OCI-LY7 (cell line): Measurements from ENCODE around the gene TMEM72. TPM values are rescaled to one million over a fixed set of nuclear protein-coding genes. Genes with fewer than 3 reads are reported as not detected.

Experiments used
- BruUV-seq: library from RNA; stranded (reverse); fragments of 400-500 nt; replicated peaks from 2 replicates; lab custom pipeline; 2021; lab: Mats Ljungman, UMichigan
- CTCF ChIA-PET: fragments of 300-600 bp; sonication (Branson Sonifier 250); formaldehyde crosslinking; loops from one replicate; lab custom pipeline; 2022; ENCODE audit warnings: antibody characterized with exemption; ENCODE audit not compliant: unreplicated experiment; lab: Charles Lee
- POLR2A ChIA-PET: fragments of 300-600 bp; sonication (Branson Sonifier 250); formaldehyde crosslinking; loops from one replicate; lab custom pipeline; 2022; ENCODE audit warnings: antibody characterized with exemption; lab: Charles Lee
- DNase-seq: peaks from one replicate; pipeline ENCODE4 v3.0.0-alpha.2; 2015; ENCODE audit warnings: low spot score
- H2AFZ ChIP-seq: fragments of 200-600 bp; sonication (generic), shearing (Covaris generic); 2 replicates; pipeline ENCODE4 v1.6.1; 2014; ENCODE audit warnings: mild to moderate bottlenecking, antibody characterized with exemption, low read length, moderate library complexity
- H3K27ac ChIP-seq: fragments of 200-600 bp; sonication (generic); 2 replicates; pipeline ENCODE4 v1.5.1; 2014; ENCODE audit warnings: mixed run types, low read depth, mild to moderate bottlenecking, moderate library complexity, low read length, inconsistent platforms; ENCODE audit not compliant: poor library complexity, severe bottlenecking
- H3K36me3 ChIP-seq: fragments of 200-600 bp; sonication (generic); 2 replicates; pipeline ENCODE4 v1.6.1; 2014; ENCODE audit warnings: mild to moderate bottlenecking, antibody characterized with exemption, low read length, moderate library complexity, mixed read lengths; ENCODE audit not compliant: insufficient read depth
- H3K4me1 ChIP-seq: fragments of 200-600 bp; sonication (generic); 2 replicates; pipeline ENCODE4 v1.5.1; 2014; ENCODE audit warnings: mild to moderate bottlenecking, low read length; ENCODE audit not compliant: insufficient read depth, poor library complexity, severe bottlenecking
- H3K4me2 ChIP-seq: fragments of 200-600 bp; sonication (generic); 2 replicates; pipeline ENCODE4 v1.6.1; 2014; ENCODE audit warnings: mild to moderate bottlenecking, low read length
- H3K4me3 ChIP-seq: fragments of 200-600 bp; sonication (generic); 2 replicates; pipeline ENCODE4 v1.5.1; 2014; ENCODE audit warnings: mild to moderate bottlenecking, low read depth, low read length; ENCODE audit not compliant: poor library complexity, severe bottlenecking
- H3K79me2 ChIP-seq: fragments of 200-600 bp; sonication (generic); 2 replicates; pipeline ENCODE4 v1.6.1; 2016; ENCODE audit warnings: low read depth, mild to moderate bottlenecking, low read length, moderate library complexity, mixed read lengths; ENCODE audit not compliant: insufficient read depth
- H3K9me2 ChIP-seq: fragments of 200-600 bp; sonication (generic); 2 replicates; pipeline ENCODE4 v1.6.1; 2016; ENCODE audit warnings: mild to moderate bottlenecking, low read length, mixed read lengths; ENCODE audit not compliant: insufficient read depth
- H3K9me3 ChIP-seq: fragments of 200-600 bp; sonication (generic); 2 replicates; pipeline ENCODE4 v1.6.1; 2014; ENCODE audit warnings: mild to moderate bottlenecking, mixed run types, low read length, mixed read lengths
- H4K20me1 ChIP-seq: fragments of 200-600 bp; sonication (generic); 2 replicates; pipeline ENCODE4 v1.6.1; 2014; ENCODE audit warnings: mild to moderate bottlenecking, antibody characterized with exemption, low read length, moderate library complexity, mixed read lengths; ENCODE audit not compliant: insufficient read depth
- EZH2phosphoT487 ChIP-seq: fragments of 200-600 bp; sonication (generic); IDR thresholded peaks from 2 replicates; pipeline ENCODE4 v1.6.1; 2018; ENCODE audit warnings: low read depth, borderline replicate concordance, mild to moderate bottlenecking, mixed run types, antibody characterized with exemption, low read length, moderate library complexity, mixed read lengths
- intact Hi-C: fragments of 100-400 bp; cut with micrococcal nuclease; formaldehyde crosslinking; loops from one replicate; pipeline ENCODE4 v1.10.0; 2022; ENCODE audit not compliant: unreplicated experiment
- total RNA-seq, 2 experiments: library from RNA; depleted of rRNA in 1 of 2; stranded (reverse); fragments of >200 nt in 1 of 2; shearing (Covaris generic) in 1 of 2; gene quantifications; 2 replicates each; pipeline ENCODE4 v1.2.3, GENCODE V29; 2014 to 2022
- TF ChIP-seq, protein P1 (sequence below): fragments of 200-600 bp; sonication (generic); conservative IDR thresholded peaks from 2 replicates; pipeline ENCODE4 v1.5.1; 2014; ENCODE audit warnings: mild to moderate bottlenecking, antibody characterized with exemption, low read length, moderate library complexity, mixed read lengths

TMEM72 gene
- total RNA-seq, 2 experiments from 2014 or later: not detected

DNA sequence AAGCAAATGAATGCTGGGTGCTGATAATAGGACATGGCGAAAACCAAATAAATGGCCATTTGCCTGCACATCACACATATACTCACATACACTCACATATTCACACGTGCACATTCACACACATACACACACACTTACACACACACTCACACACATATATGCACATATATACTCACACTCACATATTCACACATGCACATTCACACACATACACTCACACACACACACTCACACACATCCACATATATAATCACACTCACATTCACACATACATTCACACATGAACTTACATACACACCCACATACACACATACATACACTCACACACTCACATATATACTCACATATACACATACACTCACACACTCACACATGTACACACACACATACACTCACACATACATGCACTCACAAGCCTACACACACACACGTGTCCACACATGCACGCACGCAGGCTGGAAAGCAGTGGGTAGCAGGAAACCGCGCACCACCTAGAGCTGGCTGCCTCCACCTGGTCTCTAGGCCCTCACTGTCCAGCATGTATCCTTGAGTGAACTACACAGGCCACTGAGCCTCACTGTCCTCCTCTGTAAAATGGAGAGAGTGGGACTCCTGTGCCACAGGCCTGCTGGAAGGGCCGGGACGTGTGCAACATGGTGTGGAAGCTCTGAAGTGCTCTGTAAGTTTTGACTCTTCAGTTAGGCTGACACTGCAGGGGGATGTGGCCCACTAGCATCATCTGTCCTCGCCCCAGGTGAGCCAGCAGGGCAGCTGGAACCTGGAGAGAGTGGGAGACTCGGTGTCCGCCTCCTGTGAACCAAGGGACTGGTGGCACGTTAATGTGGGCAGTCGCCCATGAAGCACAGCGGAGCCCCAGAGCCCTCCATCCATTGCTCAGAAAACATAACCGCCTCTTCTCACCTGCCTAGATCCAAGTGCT lies 14.9 kb downstream of the TMEM72 start:
- no peak for DNase-seq
- Histone ChIP-seq H3K9me2 (no peaks in the 10 kb centered on the region), H3K4me1 (no peaks in the 10 kb centered on the region), H3K36me3 (no peaks in the 10 kb centered on the region), H3K27ac (no peak overlapping the region), H2AFZ (no peak overlapping the region), H3K4me2 (no peak overlapping the region), H4K20me1 (no peaks in the 10 kb centered on the region), H3K79me2 (no peaks in the 10 kb centered on the region), H3K9me3 (no peaks in the 10 kb centered on the region), H3K4me3 (no peak overlapping the region)
- intact Hi-C loops: no loop called here
- TF ChIP-seq EZH2phosphoT487: no peak
- TF ChIP-seq, protein P1, sequence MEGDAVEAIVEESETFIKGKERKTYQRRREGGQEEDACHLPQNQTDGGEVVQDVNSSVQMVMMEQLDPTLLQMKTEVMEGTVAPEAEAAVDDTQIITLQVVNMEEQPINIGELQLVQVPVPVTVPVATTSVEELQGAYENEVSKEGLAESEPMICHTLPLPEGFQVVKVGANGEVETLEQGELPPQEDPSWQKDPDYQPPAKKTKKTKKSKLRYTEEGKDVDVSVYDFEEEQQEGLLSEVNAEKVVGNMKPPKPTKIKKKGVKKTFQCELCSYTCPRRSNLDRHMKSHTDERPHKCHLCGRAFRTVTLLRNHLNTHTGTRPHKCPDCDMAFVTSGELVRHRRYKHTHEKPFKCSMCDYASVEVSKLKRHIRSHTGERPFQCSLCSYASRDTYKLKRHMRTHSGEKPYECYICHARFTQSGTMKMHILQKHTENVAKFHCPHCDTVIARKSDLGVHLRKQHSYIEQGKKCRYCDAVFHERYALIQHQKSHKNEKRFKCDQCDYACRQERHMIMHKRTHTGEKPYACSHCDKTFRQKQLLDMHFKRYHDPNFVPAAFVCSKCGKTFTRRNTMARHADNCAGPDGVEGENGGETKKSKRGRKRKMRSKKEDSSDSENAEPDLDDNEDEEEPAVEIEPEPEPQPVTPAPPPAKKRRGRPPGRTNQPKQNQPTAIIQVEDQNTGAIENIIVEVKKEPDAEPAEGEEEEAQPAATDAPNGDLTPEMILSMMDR: no peak
- CTCF ChIA-PET: no interaction called here
- BruUV-seq: no TSS peak
- POLR2A ChIA-PET: no interaction called here

DNA sequence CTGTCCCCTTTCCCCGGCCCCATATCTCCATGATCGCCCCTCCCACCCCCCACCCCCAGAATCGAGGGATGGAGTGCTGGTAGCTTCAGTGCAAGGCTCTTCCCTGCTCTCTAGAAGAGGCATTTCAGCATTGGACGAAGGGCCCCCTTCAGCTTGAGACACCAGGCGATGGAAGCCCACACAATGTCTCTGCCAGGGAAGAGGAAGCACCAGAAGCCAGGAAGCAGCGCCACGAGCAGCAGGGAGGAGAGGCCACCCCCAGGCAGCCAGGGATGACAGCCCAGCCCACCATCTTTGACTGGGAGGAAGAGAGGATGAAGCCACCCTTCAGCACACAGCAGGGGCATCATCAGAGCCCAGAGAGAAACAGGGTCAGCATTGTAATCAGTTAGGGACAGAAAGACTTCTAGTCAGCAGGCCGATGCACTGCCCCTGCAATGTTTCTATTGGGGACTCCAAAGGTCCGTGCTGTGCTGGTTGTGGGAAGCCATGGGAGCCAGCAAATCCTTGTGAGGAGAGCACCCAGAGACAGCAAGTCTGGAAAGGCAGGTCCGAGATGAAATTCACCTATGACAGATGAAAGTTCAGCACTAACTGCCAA lies 15.7 kb downstream of the TMEM72 start:
- H3K27ac ChIP-seq: no peak overlapping the region
- ChIA-PET CTCF (no interaction called here), POLR2A (no interaction called here)
- no peak overlapping the region for H3K4me2 ChIP-seq
- no peaks in the 10 kb centered on the region for H3K4me1 ChIP-seq
- H2AFZ ChIP-seq: no peak overlapping the region
- H3K9me2 ChIP-seq: no peaks in the 10 kb centered on the region
- no peaks in the 10 kb centered on the region for H4K20me1 ChIP-seq
- no peaks in the 10 kb centered on the region for H3K9me3 ChIP-seq
- H3K4me3 ChIP-seq: no peak overlapping the region
- TF ChIP-seq EZH2phosphoT487: no peak
- TF ChIP-seq, protein P1: no peak
- no TSS peak for BruUV-seq
- no peak for DNase-seq
- no peaks in the 10 kb centered on the region for H3K79me2 ChIP-seq
- H3K36me3 ChIP-seq: no peaks in the 10 kb centered on the region
- intact Hi-C loops: no loop called here

DNA sequence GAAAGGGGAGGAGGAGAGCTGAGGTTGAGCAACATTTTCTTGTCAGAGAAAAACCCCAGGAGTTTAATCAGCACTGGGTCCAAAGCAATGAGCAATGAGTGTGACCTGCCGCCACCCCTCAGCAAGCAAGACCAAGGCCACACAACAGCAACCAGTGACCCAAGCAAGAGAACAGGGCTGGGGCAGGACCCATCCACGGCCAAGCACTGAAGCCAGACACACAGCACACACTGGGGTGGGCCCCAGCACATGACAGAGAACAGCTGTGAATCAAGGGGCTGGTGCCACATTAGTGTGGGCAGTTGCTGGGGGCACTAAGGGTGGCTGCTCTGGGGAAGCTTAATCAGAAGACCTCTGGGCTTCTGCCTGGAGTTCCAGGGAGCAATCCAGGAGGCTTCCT lies 16.2 kb downstream of the TMEM72 start:
- no peaks in the 10 kb centered on the region for H3K4me1 ChIP-seq
- no peaks in the 10 kb centered on the region for H3K9me2 ChIP-seq
- H3K79me2 ChIP-seq: no peaks in the 10 kb centered on the region
- H3K27ac ChIP-seq: no peak overlapping the region
- no peak overlapping the region for H2AFZ ChIP-seq
- H3K4me3 ChIP-seq: no peak overlapping the region
- no peaks in the 10 kb centered on the region for H4K20me1 ChIP-seq
- no peak for DNase-seq
- CTCF ChIA-PET: no interaction called here
- BruUV-seq: no TSS peak
- intact Hi-C loops: no loop called here
- POLR2A ChIA-PET: no interaction called here
- no peaks in the 10 kb centered on the region for H3K9me3 ChIP-seq
- H3K36me3 ChIP-seq: no peaks in the 10 kb centered on the region
- TF ChIP-seq, protein P1: no peak
- no peak for TF ChIP-seq EZH2phosphoT487
- no peak overlapping the region for H3K4me2 ChIP-seq
